Esophagus muscularis mucosa (tissue), 4 donors: ENCODE measurements around the gene PRKD1.
"Not testable (repeated sequence)": the region's sequence is repeated elsewhere in the genome, so short reads cannot be mapped to it uniquely, and the experiment has no call there.

Experiments used
- CTCF ChIP-seq, 3 experiments: fragments of 200-600 bp in 2 of 3; fragments of 450-650 bp in 1 of 3; sonication (generic) in 2 of 3; IDR thresholded peaks; one replicate each; pipeline ENCODE4 v1.5.1; 2017 to 2019; ENCODE audit warnings: antibody characterized with exemption in 3 of 3, mild to moderate bottlenecking in 2 of 3, moderate library complexity in 1 of 3
- EP300 ChIP-seq: sonication (generic); formaldehyde crosslinking; IDR thresholded peaks from one replicate; pipeline ENCODE4 v1.6.1; 2017; ENCODE audit warnings: antibody characterized with exemption
- POLR2AphosphoS5 ChIP-seq, 2 donors: sonication (generic); formaldehyde crosslinking; IDR thresholded peaks; one replicate each; pipeline ENCODE4 v1.6.1; 2017; ENCODE audit warnings: antibody characterized with exemption in 2 of 2

GRCh38 chr14:29777142-29777541 lies 150.5 kb downstream of the PRKD1 start:
- TF ChIP-seq CTCF (IDR thresholded peaks at IDR 0.05); POLR2AphosphoS5 (IDR thresholded peaks at IDR 0.05); EP300: not testable (repeated sequence)
